GM12875 (cell line): ENCODE measurements around the gene ULK1.

ENCODE experiments used
- H3K4me3 ChIP-seq: one replicate; pipeline ENCODE4 v1.5.1; 2011; ENCODE audit warnings: low read depth, low read length, control low read depth
- TF ChIP-seq, protein P1 (sequence below): IDR thresholded peaks from 2 replicates; pipeline ENCODE4 v1.5.1; 2011; ENCODE audit warnings: low read depth, mild to moderate bottlenecking, control low read depth, inconsistent platforms, low read length, moderate library complexity, borderline replicate concordance; ENCODE audit not compliant: insufficient read depth

Gene ULK1

DNA sequence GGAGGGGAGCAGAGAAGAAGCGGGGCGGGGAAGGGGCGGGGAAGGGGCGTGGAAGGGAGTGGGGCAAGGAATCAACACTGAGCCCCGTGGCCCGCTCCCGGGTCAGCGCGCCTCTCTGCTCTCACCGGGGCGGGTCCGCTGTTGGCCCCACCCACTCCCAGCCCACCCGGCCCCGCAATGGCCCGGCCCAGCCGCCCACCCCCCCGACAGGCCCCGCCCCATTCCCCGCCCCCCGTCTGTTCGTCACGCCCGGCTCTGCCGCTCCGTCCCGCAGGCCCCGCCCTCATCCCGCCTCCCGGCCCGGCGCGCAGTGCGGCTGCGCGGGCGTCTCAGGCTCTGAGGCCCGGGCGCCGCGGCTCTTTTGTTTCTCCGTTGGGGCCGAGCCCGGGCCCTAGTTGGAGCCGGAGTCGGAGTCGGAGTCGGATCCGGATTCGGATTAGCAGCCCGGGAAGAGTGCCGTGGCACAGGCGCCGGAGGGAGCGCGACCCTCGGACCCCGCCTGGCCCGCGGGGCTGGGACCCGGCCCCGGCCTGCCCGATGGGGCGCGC, at the start of gene ULK1:
ULK1 (plus strand) TSS at position 310 of the 548 bp plus-strand sequence. CDS start 380 bp downstream, outside the sequence.
- H3K4me3 ChIP-seq: peak within 1 kb of the TSS; percentile 76
- TF ChIP-seq, protein P1, sequence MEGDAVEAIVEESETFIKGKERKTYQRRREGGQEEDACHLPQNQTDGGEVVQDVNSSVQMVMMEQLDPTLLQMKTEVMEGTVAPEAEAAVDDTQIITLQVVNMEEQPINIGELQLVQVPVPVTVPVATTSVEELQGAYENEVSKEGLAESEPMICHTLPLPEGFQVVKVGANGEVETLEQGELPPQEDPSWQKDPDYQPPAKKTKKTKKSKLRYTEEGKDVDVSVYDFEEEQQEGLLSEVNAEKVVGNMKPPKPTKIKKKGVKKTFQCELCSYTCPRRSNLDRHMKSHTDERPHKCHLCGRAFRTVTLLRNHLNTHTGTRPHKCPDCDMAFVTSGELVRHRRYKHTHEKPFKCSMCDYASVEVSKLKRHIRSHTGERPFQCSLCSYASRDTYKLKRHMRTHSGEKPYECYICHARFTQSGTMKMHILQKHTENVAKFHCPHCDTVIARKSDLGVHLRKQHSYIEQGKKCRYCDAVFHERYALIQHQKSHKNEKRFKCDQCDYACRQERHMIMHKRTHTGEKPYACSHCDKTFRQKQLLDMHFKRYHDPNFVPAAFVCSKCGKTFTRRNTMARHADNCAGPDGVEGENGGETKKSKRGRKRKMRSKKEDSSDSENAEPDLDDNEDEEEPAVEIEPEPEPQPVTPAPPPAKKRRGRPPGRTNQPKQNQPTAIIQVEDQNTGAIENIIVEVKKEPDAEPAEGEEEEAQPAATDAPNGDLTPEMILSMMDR: no peak

DNA sequence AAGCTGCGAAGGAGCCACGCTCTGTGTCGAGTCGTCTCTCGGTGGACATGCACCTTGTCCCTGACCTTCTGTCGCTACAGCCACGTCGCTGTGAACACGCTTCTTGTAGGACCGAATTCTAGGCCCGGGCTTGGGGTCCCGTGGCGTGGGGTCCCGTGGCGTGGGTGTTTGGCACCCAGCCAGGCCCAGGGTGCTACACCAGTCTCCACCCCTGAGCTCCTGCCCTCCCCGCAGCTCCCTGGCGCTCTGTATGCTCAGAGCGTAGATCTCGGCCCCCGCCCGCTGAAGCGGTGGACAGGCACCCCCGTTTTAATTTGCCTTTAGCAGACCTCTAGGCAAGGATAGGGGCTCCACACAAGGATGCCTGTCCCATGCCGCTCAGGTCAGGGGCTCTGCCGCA, 49.8 kb upstream of the ULK1 start:
- no peak overlapping the region for H3K4me3 ChIP-seq
- TF ChIP-seq, protein P1: no peak

DNA sequence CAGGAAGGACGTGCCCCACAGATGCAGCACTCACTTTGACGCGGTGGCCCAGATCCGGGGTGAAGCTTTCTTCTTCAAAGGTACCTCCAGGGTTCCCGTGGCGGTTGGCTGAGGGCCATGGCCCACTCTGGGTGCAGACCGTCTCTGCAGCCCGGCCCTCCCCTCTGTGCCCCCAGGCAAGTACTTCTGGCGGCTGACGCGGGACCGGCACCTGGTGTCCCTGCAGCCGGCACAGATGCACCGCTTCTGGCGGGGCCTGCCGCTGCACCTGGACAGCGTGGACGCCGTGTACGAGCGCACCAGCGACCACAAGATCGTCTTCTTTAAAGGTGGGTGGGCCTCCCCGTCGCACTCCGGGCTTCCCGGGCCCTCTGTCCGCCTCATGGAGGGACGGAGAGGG, 49.3 kb upstream of the ULK1 start:
- TF ChIP-seq, protein P1: no peak
- no peak overlapping the region for H3K4me3 ChIP-seq

DNA sequence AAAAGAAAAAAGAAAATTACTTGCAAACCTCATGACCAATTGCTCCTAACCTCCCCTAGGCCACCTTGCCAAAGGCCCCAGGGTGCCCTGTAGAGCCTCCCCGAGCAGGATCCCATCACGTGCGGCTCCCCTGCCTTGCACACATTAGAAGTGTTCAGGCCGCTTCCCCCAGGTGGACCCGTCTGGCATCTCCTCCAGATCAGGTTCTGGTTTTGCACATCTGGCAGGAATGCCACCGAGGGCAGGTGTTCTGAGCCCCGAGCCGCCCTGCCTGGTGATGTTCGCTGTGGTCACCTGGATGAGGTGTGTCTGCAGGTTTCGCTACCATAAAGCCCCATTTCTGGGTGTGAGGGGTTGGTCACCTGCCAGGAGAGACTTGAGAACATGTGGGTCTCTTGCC, 47.0 kb upstream of the ULK1 start:
- no peak overlapping the region for H3K4me3 ChIP-seq
- TF ChIP-seq, protein P1: no peak

DNA sequence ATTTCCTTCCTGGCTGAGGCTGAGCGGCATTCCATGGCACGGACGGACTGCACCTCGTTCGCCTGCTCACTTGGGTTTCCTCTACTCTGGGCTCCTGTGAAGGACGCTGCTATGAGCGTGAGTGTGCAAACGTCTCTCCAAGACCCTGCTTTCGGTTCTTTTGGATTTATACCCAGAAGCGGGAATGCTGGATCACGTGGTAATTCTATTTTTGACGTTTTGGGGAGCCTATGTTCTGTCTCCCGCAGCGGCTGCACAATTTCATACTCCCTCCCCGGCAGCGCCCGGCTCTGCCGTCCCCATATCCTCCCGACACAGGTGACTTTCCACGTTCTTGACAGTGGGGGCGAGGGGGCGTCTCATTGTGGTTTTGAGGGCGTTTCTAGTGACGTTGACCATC, 45.7 kb upstream of the ULK1 start:
- TF ChIP-seq, protein P1: no peak
- no peak overlapping the region for H3K4me3 ChIP-seq

GRCh38 chr12:131849700-131850553, 44.5 kb upstream of the ULK1 start:
- H3K4me3 ChIP-seq: no peak overlapping the region
- TF ChIP-seq, protein P1: no peak
